Amniotic epithelial cell (primary cell): ENCODE data around the gene PAGR1.
"Not testable (repeated sequence)": the region's sequence is repeated elsewhere in the genome, so short reads cannot be mapped to it uniquely, and the experiment has no call there.

Experiments
- DNase-seq: peaks from one replicate; pipeline ENCODE4 v3.0.0-alpha.2; 2010; ENCODE audit warnings: low read depth

The PAGR1 gene

DNA sequence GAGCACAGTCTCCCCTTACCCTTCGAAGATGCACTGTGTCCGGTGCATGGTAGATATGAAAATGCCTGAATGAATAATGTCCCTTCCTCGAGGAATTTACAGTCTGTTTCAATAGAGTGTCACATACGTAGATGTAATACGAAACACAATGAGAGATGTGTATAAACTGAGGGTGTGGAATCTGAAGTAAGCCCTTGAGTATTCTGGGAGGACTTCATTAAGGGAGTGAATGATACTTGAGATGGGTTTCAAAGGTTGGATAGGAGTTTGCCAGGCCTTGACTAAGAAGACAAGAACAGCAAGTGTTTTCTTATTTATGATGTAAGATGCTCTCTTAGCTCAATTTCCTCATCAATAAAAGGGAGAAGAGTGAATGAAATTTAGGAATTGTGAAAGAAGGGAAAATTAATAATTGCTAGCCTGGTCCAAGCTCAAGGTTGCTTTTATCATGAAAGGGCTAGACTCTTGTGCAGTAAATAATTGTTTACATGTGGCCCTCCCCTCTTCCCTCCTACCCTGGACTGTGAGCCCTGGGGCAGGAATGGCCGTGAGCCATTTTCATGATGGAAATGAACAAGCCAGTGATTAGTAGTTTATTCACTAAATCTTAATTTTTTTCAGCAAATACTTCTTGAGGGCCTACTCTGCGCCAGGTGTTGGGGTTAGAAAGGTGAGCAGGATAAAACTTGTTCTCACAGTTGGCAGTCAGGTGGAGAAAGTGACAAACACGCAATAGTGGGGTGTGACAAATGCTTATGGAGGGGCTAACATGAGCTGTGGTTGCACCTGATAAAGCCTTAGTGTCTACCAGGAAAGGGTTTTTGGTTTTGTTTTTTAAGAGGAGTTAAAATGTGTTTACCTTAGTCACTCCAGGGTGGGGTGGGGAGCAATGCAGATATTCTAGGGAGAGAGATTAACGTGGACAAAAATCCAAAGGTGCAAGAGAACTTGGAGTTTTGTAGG, 23.8 kb upstream of the PAGR1 start:
- DNase-seq, result no peak

DNA sequence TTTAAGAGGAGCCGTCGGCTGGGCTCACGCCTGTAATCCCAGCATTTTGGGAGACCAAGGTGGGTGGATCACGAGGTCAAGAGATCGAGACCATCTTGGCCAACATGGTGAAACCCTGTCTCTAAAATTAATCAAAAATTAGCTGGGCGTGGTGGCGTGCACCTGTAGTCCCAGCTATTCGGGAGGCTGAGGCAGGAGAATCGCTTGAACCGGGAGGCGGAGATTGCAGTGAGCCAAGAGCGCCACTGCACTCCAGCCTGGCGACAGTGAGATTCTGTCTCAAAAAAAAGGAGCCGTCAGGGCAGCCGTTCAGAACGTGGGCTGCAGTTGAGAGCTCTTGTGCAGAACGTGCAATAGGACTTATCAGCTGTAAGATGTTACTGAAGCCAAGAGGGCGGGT, 22.8 kb upstream of the PAGR1 start:
- DNase-seq, result not testable (repeated sequence)

DNA sequence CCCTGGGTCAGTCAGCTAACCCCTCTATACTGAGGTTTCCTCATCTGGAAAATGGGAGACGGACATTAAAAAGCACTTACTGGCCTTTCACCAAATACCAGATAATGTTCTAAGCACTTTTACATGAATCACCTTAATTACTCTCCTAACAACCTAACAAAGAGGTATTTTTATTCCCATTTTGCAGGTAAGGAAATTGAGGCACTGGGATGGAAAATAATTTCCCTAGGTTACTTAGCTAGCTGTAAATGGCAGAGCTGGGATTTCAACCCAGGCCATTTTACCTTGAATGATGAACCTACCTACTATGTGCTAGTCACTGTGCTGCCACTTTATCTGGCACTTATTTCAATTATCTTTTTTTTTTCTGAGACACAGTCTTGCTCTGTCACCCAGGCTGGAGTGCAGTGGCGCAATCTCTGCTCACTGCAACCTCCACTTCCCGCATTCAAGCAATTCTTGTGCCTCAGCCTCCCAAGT, 21.7 kb upstream of the PAGR1 start:
- no peak for DNase-seq

DNA sequence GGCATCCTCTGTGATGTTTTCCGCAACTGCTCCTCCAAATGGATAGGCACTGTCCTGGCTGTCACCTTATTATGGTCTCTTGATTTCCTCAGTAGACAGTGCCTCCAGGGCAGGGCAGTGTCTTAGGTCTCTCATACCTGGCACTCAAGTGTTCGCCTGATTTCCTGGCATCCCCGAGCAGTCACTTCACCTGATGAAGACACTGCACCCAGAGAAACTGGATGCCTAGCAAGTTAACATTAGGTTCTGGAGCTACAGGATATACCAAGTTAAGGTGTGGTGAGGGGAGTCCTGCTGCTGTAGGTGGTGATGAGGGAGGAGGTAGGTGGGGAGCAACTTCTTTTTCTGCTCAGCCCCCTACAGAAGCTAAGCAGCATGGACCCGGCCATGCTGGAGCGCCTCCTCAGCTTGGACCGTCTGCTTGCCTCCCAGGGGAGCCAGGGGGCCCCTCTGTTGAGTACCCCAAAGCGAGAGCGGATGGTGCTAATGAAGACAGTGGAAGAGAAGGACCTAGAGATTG, 13.5 kb upstream of the PAGR1 start:
- DNase-seq, result no peak

DNA sequence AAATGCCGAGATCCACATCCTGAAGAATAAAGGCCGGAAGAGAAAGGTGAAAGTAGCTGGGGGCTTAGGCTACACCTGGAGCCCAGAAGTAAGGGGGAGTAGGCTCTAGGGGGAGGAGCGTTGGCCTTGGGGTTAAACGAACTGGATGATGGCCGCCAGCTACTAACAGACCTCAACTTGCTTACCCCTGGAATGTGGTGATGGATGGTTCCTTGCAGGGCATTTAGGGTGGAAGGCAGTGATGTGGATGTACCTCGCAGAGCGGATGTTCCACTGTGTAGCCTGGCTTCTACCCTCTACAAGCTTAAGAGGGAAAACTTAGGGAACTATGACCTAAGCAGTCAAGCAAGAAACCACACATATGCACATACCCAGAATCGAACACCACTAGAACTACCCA, 11.9 kb upstream of the PAGR1 start:
- DNase-seq, result no peak

DNA sequence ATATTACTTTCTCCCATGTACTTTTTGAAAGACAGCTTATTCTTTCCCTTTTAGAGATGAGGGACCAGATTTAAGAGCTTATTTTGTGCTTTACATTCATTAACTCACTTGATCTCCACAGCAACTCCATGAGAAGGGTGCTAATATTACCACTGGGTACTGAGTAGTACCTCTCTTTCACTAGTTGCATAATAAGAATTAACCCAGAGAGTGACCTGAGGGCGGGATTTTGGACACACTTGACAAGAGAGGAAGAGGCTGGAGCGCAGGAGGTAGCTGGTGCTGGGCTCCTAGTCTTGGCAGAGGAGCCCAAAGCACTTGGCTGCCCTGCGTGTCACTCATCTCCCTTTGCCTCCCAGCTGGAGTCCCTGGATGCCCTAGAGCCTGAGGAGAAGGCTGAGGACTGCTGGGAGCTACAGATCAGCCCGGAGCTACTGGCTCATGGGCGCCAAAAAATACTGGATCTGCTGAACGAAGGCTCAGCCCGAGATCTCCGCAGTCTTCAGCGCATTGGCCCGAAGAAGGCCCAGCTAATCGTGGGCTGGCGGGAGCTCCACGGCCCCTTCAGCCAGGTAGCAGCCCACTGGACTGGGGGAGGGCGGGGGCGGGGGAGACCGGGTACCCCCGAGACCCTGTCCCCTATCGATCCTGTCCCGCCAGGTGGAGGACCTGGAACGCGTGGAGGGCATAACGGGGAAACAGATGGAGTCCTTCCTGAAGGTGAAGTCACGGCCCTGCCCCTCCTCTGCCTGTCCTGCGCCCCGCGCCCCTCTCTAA, 11.3 kb upstream of the PAGR1 start:
- DNase-seq, result no peak

DNA sequence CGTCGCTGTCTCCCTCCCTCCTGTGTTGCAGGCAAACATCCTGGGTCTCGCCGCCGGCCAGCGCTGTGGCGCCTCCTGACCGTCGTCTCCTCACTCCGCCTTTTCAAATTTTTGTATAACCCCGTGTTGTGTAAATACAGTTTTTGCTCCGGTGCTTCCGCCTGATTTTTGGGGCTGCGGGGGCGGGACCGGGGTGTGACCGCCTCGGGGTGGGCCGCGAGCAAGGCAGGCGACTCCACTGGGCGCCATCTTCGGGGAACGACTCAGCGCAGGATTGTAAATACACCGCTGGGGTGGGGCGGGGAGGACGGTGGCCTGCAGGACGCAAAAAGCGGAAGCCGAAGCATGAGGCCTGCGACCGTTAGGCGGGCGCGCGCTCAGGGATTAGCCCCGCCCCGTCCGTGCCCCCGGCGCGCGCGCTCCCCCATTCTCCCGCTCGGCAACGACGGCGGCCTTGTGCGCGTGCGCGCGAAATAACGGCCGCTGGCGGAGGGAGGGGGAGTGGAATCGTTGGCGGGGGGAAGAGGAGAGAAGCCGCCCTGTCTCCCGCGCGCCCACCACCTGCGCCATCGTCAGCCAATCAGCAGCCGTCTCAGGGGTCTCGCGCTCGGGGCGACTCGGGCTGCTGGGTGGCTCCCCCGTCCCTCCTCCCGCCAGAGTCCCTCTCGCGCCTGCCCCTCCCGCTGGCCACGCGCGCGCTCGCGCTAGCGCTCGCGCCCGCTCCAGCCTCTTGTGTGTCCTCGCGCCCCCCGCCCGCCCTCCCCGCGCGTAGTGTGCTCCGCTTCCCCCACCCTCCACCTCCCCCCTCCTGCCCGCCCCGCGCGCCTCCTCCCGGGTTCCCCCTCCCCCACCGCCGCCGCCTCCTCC, 10.5 kb upstream of the PAGR1 start:
- peak; percentile 94 for DNase-seq

DNA sequence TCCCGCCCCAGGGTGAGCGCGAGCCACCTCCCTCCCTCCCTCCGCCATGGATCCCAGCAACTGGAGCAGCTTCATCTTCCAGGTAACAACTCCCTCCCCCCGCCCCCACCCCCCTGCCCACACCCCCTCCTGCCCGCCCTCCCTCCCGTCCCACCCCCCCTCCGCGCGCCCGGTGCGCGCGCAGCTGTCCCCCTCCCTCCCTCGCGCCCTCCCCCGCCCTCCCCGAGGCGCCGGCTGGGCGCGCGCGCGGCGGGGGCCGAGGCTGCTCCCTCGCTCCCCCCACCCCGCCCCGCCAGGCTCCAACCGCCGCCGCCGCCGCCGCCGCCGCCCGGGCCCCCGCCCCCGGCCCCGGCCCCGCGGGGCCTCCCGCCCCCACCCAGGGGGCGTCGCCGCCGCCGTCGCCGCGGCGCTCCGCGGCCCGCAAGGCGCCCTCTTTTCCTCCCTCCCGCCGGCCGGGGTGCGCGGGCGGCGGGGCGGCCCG, 9.8 kb upstream of the PAGR1 start, which contains the start of gene MAZ:
MAZ (plus strand) TSS at position 431 of the 481 bp plus-strand sequence. CDS start 173 bp downstream, outside the sequence.
- peak; percentile 91 for DNase-seq

DNA sequence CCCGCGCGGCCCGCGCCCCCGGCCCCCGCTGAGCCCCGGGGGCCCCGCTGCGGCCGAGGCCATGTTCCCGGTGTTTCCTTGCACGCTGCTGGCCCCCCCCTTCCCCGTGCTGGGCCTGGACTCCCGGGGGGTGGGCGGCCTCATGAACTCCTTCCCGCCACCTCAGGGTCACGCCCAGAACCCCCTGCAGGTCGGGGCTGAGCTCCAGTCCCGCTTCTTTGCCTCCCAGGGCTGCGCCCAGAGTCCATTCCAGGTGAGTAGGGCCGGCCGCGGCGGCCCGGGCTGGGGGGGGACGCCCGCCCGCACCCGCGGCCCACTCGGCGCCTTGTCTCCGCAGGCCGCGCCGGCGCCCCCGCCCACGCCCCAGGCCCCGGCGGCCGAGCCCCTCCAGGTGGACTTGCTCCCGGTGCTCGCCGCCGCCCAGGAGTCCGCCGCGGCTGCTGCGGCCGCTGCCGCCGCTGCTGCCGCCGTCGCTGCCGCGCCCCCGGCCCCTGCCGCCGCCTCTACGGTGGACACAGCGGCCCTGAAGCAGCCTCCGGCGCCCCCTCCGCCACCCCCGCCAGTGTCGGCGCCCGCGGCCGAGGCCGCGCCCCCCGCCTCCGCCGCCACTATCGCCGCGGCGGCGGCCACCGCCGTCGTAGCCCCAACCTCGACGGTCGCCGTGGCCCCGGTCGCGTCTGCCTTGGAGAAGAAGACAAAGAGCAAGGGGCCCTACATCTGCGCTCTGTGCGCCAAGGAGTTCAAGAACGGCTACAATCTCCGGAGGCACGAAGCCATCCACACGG, 9.1 kb upstream of the PAGR1 start:
- DNase-seq, result peak; percentile 27

DNA sequence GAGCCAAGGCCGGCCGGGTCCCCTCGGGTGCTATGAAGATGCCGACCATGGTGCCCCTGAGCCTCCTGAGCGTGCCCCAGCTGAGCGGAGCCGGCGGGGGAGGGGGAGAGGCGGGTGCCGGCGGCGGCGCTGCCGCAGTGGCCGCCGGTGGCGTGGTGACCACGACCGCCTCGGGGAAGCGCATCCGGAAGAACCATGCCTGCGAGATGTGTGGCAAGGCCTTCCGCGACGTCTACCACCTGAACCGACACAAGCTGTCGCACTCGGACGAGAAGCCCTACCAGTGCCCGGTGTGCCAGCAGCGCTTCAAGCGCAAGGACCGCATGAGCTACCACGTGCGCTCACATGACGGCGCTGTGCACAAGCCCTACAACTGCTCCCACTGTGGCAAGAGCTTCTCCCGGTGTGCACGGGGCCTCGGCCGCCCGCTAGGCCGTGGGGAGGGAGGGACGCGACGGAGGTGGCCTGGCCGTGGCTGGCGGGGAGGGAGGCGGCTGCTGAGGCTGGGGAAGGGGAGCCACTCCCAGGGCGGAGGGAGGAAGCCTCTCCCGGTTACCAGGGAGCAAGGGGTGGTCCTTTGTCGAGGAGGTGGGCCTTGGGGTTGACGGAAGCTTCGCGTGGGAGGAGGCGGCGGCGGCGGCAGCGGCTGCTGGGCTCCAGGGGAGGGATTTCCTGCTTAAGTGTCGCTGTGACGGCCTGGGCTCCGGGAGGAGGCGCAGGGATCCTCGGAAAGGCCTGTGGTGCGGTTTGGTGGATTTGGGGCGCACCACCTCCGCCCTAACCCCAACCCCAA, 8.3 kb upstream of the PAGR1 start:
- peak; percentile 92 for DNase-seq

DNA sequence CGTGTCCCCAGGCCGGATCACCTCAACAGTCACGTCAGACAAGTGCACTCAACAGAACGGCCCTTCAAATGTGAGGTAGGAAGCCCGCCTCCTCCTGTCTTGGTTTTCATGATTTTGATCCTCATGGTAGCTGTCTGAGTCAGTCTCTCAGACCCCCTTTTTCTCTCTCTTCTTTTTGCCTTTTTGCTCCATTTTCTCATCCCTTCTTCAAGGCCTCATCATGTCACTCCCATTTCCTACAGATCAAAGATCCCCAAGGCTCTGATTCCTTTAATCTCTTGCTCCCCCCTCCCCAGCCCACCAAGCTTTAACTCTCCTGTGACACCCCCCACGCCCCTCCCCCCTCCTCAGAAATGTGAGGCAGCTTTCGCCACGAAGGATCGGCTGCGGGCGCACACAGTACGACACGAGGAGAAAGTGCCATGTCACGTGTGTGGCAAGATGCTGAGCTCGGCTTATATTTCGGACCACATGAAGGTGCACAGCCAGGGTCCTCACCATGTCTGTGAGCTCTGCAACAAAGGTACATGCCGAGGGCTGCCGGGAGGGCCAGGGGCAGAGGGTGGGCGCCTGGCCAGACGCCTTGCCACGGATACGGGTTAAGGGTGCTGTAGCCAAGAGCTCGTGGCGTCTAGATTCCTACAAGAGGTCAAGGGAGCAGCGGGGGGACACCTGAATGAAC, 7.6 kb upstream of the PAGR1 start:
- no peak for DNase-seq

DNA sequence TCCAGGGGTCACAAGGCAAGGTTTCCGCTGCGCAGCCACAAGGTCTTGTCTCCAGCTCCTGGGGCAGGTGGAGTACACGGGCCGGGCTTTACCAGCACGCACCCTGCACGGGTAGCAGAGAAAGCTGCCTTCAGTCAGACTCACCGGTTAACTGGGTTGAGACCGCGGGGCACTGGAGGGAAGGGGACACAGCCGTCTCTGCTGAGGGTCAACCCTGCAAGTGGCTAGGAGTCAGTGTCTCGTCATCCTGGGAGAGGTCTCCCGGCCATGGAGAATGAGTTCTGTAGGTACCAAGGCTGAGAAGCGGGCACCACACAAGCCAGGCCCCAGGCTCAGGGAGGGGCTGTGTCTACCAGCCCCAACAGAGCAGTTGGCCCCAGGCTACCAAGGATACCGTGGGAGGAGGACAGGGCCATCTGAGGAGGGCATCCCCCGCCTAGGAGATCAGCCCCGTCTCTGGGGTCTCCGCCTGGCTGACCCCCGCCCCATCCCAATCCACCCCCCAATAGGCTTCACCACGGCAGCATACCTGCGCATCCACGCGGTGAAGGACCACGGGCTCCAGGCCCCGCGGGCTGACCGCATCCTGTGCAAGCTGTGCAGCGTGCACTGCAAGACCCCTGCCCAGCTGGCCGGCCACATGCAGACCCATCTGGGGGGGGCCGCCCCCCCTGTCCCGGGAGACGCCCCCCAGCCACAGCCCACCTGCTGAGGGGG, 6.8 kb upstream of the PAGR1 start:
- DNase-seq, result no peak

DNA sequence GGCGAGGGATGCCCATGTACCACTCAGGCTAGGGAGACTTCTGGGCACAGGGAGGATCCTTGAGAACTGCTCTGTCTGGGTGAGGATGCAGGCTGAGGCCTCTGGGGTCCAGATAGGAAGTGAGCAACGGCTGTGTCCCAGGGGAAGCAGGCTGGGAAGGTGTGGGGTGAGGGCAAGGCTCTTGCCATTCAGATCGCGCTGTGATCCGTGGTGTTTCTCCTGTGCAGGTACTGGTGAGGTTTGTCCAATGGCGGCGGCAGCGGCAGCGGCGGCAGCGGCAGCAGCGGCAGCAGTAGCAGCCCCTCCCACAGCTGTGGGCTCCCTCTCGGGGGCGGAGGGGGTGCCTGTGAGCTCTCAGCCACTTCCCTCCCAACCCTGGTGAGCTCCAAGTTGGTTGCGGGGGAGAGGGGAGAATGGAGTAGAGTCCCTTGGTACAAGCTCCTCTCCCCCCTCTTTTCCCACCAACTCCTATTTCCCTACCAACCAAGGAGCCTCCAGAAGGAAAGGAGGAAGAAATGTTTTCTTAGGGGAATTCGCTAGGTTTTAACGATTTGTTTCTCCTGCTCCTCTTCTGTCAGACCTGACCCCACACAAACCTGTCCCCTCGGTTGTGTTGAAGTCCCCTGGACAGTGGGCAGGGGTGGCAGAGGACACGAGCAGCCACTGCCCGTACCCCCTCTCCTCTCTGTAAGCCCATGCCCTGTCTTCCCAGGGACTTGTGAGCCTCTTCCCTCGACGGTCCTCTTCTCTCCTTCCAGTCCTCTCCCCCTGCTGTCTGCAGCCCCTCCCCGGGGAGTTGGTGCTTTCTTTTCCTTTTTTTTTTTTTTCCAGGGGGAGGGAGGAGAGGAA, 5.9 kb upstream of the PAGR1 start:
- peak; percentile 44 for DNase-seq

DNA sequence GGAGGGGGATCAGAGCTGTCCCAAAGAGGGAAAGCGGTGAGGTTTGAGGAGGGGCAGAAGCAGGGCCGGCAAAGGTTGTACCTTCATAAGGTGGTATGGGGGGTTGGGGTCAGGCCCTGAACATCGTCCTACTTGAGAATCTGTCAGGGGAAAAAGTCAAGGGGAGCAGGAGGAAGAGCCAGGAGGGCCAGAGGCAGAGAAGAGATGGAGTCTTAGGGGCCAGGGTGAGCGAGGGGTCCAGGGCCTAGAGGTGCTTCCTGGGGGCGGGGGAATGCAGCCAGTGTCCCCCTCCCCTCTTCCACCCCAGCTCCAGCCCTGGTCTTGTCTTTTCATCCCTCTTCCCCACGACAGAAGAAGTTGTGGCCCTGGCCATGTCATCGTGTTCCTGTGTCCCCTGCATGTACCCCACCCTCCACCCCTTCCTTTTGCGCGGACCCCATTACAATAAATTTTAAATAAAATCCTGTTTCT, 5.2 kb upstream of the PAGR1 start:
- no peak for DNase-seq

DNA sequence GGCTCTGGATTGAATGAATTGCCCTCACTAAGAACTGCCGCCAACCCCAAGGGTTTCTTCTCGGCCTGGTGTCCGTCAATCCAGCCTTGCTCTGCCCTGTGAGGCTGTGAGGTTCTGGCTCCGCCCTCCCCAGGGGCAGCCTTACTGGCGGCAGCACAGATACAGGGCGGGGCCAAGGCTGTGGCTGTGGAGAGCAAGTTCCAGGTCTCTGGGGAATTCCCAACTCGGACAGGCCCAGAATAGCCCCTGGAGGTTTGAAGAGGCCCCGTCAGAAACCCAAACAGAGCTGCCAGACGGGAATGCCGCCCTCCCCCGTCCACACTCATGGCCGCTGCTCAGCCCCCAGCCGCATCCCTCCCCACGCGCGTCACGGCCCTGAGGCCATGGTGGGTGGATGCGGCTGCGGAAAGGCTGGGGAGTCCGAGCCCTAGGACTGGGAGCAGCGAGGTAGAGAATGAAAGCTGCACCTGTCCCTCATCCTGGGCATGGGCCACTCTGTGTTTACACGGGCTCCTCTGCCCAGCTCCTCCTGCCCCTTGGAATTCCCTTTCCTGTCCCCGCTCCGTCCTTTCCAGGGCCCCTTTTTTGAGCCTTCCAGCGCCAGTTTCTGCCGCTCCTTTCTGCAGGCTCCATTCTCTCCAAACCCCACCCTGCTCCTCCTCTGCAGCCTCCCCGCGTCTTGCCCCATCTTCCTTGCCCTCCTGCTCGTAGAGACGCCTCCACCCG, 4.6 kb upstream of the PAGR1 start:
- peak; percentile 97 for DNase-seq

DNA sequence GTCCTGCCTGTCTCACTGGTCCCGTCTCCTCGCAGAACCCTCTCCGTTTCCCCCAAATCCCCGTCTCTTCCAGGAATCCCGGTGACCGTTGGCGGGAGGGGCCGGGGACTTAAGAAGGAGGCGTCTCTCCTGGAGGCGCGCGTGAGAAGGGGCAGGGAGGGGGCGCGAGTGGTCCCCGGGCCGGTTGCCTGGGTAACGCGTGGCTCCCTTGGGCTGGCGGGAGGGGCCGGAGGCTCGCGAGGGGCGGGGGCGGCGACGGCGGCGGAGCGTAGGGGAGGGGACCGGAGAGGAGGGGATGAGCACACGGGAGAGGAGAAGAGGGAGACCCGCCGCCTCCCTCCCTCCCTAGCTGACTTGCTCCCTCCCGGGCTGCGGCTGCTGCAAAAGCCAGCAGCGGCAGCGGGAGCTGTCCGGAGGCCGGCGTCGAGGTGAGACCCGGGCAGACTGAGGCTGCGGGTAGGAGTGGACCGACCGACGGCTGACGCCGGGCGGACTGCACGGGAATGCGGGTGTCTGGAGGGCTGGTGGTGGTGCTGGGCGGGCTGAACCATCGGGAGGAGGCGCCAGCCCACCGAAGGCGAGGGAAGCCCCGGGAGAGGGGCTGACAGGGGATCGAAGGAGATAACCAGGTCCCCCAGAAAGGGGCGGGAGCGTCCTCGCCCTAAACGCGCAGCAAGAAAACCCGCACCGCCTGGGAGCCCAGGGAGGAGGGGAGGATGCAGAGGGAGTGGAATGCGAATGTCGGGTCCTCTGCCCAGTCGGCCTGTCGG, 3.9 kb upstream of the PAGR1 start, which contains the start of gene PRRT2:
PRRT2 (plus strand) TSS at position 298 of the 770 bp plus-strand sequence. CDS start 862 bp downstream, outside the sequence.
- DNase-seq, result peak; percentile 37
